ENCODE data around the gene USP47. TPM values are rescaled to one million over a fixed set of nuclear protein-coding genes. Genes with fewer than 3 reads are reported as not detected.
A peak's percentile ranks its signal among the peaks of the same experiment; 100 is the strongest.

USP47 gene
- total and polyA plus RNA-seq, 9 of the 15 experiments (the other 6 are each of a cell fraction or from before 2014, with no cell fraction given), result 13.1 to 63.6 (median 34.7) TPM

DNA sequence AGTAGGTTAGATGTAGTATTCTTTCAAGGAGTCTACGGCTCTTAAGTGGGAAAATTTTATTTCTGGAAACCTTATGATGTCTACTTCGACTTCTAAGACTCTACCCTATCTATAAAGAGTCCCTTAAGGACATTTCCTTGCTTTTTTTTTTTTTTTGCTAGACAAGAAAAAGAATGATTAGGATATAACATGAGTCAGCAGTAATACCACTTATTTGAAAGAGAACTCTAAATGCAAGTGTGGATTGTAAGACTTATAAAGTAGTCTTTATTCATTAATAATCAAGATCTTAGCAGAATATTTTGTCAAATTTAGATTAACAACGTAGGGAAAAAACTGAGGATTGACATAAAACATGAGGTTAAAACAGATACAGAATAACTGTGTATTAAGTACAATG, 95.7 kb downstream of the USP47 start:
- no TSS peak for BruUV-seq (replicated peaks)
- no peaks in the 10 kb centered on the region for H4K20me1 ChIP-seq (replicated peaks; ENCODE audit: control insufficient read depth, insufficient read depth, low read length)
- 94% methylated on average over 3 of the region's 3 CpGs for WGBS (ENCODE audit: insufficient coverage, low coverage, missing lambda C conversion rate)
- no peaks in the 10 kb centered on the region for H3K9me1 ChIP-seq (ENCODE audit: control insufficient read depth, insufficient read depth, low read length)
- H3K79me2 ChIP-seq (ENCODE audit: control insufficient read depth, insufficient read depth, low read length), result no peaks in the 10 kb centered on the region
- no peak for FAIRE-seq
- DNase-seq (ENCODE audit: extremely low read depth in 1 of 4, low spot score in 3 of 4), result no peak
- peaks cover 80% of the 10 kb centered on the region for H3K36me3 ChIP-seq (ENCODE audit: control insufficient read depth, insufficient read depth, low read length)
- no peak overlapping the region for H3K27ac ChIP-seq (ENCODE audit: extremely low read depth, low read depth, low read length)
- no peak overlapping the region for H3K9ac ChIP-seq (ENCODE audit: insufficient read depth in 1 of 2, low read depth in 2 of 2, low read length in 2 of 2)
- TF ChIP-seq IRF9 (tag; IDR thresholded peaks at IDR 0.05) (no peak), ZNF668 (CRISPR knock-in tag; IDR thresholded peaks at IDR 0.05) (no peak), MAFK (IDR thresholded peaks at IDR 0.05; ENCODE audit: low read length) (peak; percentile 68), NFE2L1 (tag; IDR thresholded peaks at IDR 0.05; ENCODE audit: borderline replicate concordance, low read depth) (0 out of 2 replicates have a peak, but pooled peaks have one; percentile 31), MAFG (tag; conservative IDR thresholded peaks at IDR 0.05) (peak; percentile 81), C11orf30 (IDR thresholded peaks at IDR 0.05; ENCODE audit: low read depth) (peak; percentile 76), ZNF316 (IDR thresholded peaks at IDR 0.05) (peak; percentile 90), MAFF (IDR thresholded peaks at IDR 0.05; ENCODE audit: low read length) (peak; percentile 76)
- no peak overlapping the region for H3K4me2 ChIP-seq (ENCODE audit: insufficient read depth, low read length)
- ChIA-PET POLR2A (no interaction called here), CTCF (ENCODE audit: low intra/inter-chr PET ratio) (no interaction called here)
- H2AFZ ChIP-seq (ENCODE audit: low read depth, low read length), result no peak overlapping the region
- no peaks in the 10 kb centered on the region for H3K4me1 ChIP-seq (replicated peaks in 1 of 2; ENCODE audit: control insufficient read depth in 2 of 2, insufficient read depth in 2 of 2, low read length in 2 of 2)
- H3K27me3 ChIP-seq (ENCODE audit: control insufficient read depth in 2 of 2, insufficient read depth in 2 of 2, low read length in 2 of 2), result no peaks in the 10 kb centered on the region
- H3K4me3 ChIP-seq, result no peak overlapping the region
- ATAC-seq, result no peak
- in situ Hi-C loops (cut with MboI) (no loop called here), intact Hi-C loops (cut with micrococcal nuclease) (no loop called here)
- no peaks in the 10 kb centered on the region for H3K9me3 ChIP-seq (replicated peaks; ENCODE audit: control insufficient read depth, insufficient read depth, low read depth, low read length)
